Mammary epithelial cell (primary cell): ENCODE results near the gene TMPRSS4.

Experiments used
- EZH2 ChIP-seq: IDR thresholded peaks from 2 replicates; pipeline ENCODE4 v1.6.1; 2012; ENCODE audit warnings: low read length, inconsistent platforms, borderline replicate concordance
- TF ChIP-seq, protein P1 (sequence below), 2 donors: IDR thresholded peaks in 1 of 2; conservative IDR thresholded peaks in 1 of 2; 2 replicates each; pipeline ENCODE4 v1.5.1; 2011 to 2012; ENCODE audit warnings: inconsistent platforms in 2 of 2, low read length in 2 of 2, mild to moderate bottlenecking in 2 of 2, control low read depth in 1 of 2, low read depth in 1 of 2; ENCODE audit not compliant: insufficient read depth in 1 of 2; ENCODE audit errors: extremely low read depth in 1 of 2

- TF ChIP-seq, protein P1, sequence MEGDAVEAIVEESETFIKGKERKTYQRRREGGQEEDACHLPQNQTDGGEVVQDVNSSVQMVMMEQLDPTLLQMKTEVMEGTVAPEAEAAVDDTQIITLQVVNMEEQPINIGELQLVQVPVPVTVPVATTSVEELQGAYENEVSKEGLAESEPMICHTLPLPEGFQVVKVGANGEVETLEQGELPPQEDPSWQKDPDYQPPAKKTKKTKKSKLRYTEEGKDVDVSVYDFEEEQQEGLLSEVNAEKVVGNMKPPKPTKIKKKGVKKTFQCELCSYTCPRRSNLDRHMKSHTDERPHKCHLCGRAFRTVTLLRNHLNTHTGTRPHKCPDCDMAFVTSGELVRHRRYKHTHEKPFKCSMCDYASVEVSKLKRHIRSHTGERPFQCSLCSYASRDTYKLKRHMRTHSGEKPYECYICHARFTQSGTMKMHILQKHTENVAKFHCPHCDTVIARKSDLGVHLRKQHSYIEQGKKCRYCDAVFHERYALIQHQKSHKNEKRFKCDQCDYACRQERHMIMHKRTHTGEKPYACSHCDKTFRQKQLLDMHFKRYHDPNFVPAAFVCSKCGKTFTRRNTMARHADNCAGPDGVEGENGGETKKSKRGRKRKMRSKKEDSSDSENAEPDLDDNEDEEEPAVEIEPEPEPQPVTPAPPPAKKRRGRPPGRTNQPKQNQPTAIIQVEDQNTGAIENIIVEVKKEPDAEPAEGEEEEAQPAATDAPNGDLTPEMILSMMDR (conservative IDR thresholded peaks at IDR 0.05 in 1 of 2, IDR thresholded peaks at IDR 0.05 in 1 of 2; ENCODE audit: extremely low read depth in 1 of 2, insufficient read depth in 1 of 2, low read depth in 1 of 2, low read length in 2 of 2) = no peak
- no peak for TF ChIP-seq EZH2
Measured at GRCh38 chr11:118152552-118153471, 75.9 kb downstream of the TMPRSS4 start, which contains the start of gene SCN4B.
